HCT116 (cell line): ENCODE results near the gene PCSK6. TPM values are rescaled to one million over a fixed set of nuclear protein-coding genes. Genes with fewer than 3 reads are reported as not detected.

Source experiments
- ATAC-seq: fragments of 200-7000 bp; cut with Tn5 transposase; 2 replicates; pipeline ENCODE4 v1.9.1; 2020; ENCODE audit warnings: mild to moderate bottlenecking, moderate library complexity
- BruUV-seq: library from RNA; stranded (reverse); fragments of 400-500 nt; replicated peaks from 2 replicates; lab custom pipeline; 2021; lab: Mats Ljungman, UMichigan
- CTCF ChIA-PET: fragments of 300-600 bp; sonication (Branson Sonifier 250); formaldehyde crosslinking; loops from one replicate; lab custom pipeline; 2021; ENCODE audit warnings: antibody characterized with exemption; lab: Charles Lee
- POLR2A ChIA-PET: fragments of 300-600, 350-600 bp; sonication (Branson Sonifier 250); formaldehyde crosslinking; loops from one replicate; lab custom pipeline; 2021; ENCODE audit warnings: antibody characterized with exemption; lab: Charles Lee
- RAD21 ChIA-PET, 2 experiments: fragments of 300-600 bp; sonication (Branson Sonifier 250); formaldehyde crosslinking; loops; one replicate each; lab custom pipeline; 2023; ENCODE audit warnings: low total read pairs in 2 of 2; ENCODE audit not compliant: uncharacterized antibody in 2 of 2, unreplicated experiment in 2 of 2, low non-redundant PET in 1 of 2; lab: Charles Lee
- DNase-seq: peaks from one replicate; pipeline ENCODE4 v3.0.0-alpha.2; 2010; ENCODE audit warnings: low read depth, low spot score
- H2AFZ ChIP-seq: fragments of 200-600 bp; shearing (Covaris generic), sonication (generic); 2 replicates; pipeline ENCODE4 v1.6.1; 2017; ENCODE audit warnings: low read depth, mixed run types, mixed read lengths, antibody characterized with exemption, low read length; ENCODE audit not compliant: poor library complexity, severe bottlenecking
- H3K27ac ChIP-seq: 2 replicates; pipeline ENCODE4 v1.5.1; 2012; ENCODE audit warnings: low read depth, low read length
- H3K27me3 ChIP-seq: fragments of 200-600 bp; sonication (generic); 2 replicates; pipeline ENCODE4 v1.6.1; 2016; ENCODE audit warnings: mixed run types, low read length, mixed read lengths; ENCODE audit not compliant: insufficient read depth
- H3K36me3 ChIP-seq, 2 experiments: fragments of 200-500 bp in 1 of 2; fragments of 200-600 bp in 1 of 2; sonication (Bioruptor generic) in 1 of 2; sonication (generic) in 1 of 2; 2 replicates each; pipeline versions ENCODE4 v1.5.1 to v1.6.1; 2014 to 2016; ENCODE audit warnings: low read length in 2 of 2, inconsistent platforms in 1 of 2, mixed read lengths in 1 of 2, mixed run types in 1 of 2; ENCODE audit not compliant: insufficient read depth in 2 of 2, control insufficient read depth in 1 of 2
- H3K4me1 ChIP-seq, 2 experiments: fragments of 200-600 bp in 1 of 2; sonication (generic) in 1 of 2; 2 replicates each; pipeline versions ENCODE4 v1.5.1 to v1.6.1; 2012 to 2017; ENCODE audit warnings: low read length in 2 of 2, inconsistent platforms in 1 of 2, mild to moderate bottlenecking in 1 of 2, mixed read lengths in 1 of 2, mixed run types in 1 of 2, moderate library complexity in 1 of 2; ENCODE audit not compliant: insufficient read depth in 2 of 2, control insufficient read depth in 1 of 2
- H3K4me2 ChIP-seq: fragments of 200-600 bp; sonication (generic); 2 replicates; pipeline ENCODE4 v1.6.1; 2017; ENCODE audit warnings: mixed run types, low read length, mixed read lengths
- H3K4me3 ChIP-seq, 2 experiments: fragments of 200-600 bp in 1 of 2; sonication (generic) in 1 of 2; replicated peaks in 1 of 2; 2 replicates each; pipeline ENCODE4 v1.5.1; 2011 to 2016; ENCODE audit warnings: low read length in 2 of 2, control low read depth in 1 of 2, low read depth in 1 of 2, mild to moderate bottlenecking in 1 of 2, mixed read lengths in 1 of 2, mixed run types in 1 of 2
- H3K79me2 ChIP-seq: fragments of 200-600 bp; sonication (generic); 2 replicates; pipeline ENCODE4 v1.6.1; 2017; ENCODE audit warnings: mild to moderate bottlenecking, mixed run types, low read length, moderate library complexity, mixed read lengths; ENCODE audit not compliant: insufficient read depth
- H3K9ac ChIP-seq: fragments of 200-600 bp; sonication (generic); 2 replicates; pipeline ENCODE4 v1.6.1; 2016; ENCODE audit warnings: low read length, mixed read lengths
- H3K9me2 ChIP-seq: fragments of 200-600 bp; sonication (generic), shearing (Covaris generic); 2 replicates; pipeline ENCODE4 v1.6.1; 2017; ENCODE audit warnings: mixed run types, mild to moderate bottlenecking, moderate library complexity; ENCODE audit not compliant: insufficient read depth
- H3K9me3 ChIP-seq, 2 experiments: fragments of 200-500 bp in 1 of 2; fragments of 200-600 bp in 1 of 2; sonication (Bioruptor generic) in 1 of 2; sonication (generic) in 1 of 2; 2 replicates each; pipeline ENCODE4 v1.6.1; 2014 to 2017; ENCODE audit warnings: low read length in 2 of 2, mixed read lengths in 2 of 2, inconsistent platforms in 1 of 2, low read depth in 1 of 2, mild to moderate bottlenecking in 1 of 2, mixed run types in 1 of 2, moderate library complexity in 1 of 2; ENCODE audit not compliant: control insufficient read depth in 1 of 2, insufficient read depth in 1 of 2
- H4K20me1 ChIP-seq: fragments of 200-600 bp; sonication (generic), shearing (Covaris generic); 2 replicates; pipeline ENCODE4 v1.6.1; 2017; ENCODE audit warnings: mixed run types, mild to moderate bottlenecking, moderate library complexity; ENCODE audit not compliant: insufficient read depth
- CBX3 ChIP-seq: IDR thresholded peaks from 2 replicates; pipeline ENCODE4 v1.6.1; 2012; ENCODE audit warnings: low read depth
- CEBPB ChIP-seq: IDR thresholded peaks from 2 replicates; pipeline ENCODE4 v1.6.1; 2012; ENCODE audit warnings: low read depth
- EGR1 ChIP-seq: IDR thresholded peaks from 2 replicates; pipeline ENCODE4 v1.6.1; 2012; ENCODE audit warnings: low read depth
- EZH2 ChIP-seq: fragments of 200-600 bp; sonication (generic); IDR thresholded peaks from 2 replicates; pipeline ENCODE4 v1.6.1; 2017; ENCODE audit warnings: antibody characterized with exemption, mixed run types
- EZH2phosphoT487 ChIP-seq: fragments of 200-600 bp; IDR thresholded peaks from 2 replicates; pipeline ENCODE4 v1.6.1; 2018; ENCODE audit warnings: antibody characterized with exemption, borderline replicate concordance
- JUND ChIP-seq: IDR thresholded peaks from 2 replicates; pipeline ENCODE4 v1.6.1; 2012
- POLR2A ChIP-seq: IDR thresholded peaks from 2 replicates; pipeline ENCODE4 v1.7.0; 2011; ENCODE audit warnings: borderline replicate concordance; ENCODE audit not compliant: insufficient read depth, insufficient read length; ENCODE audit errors: extremely low read depth
- RAD21 ChIP-seq: IDR thresholded peaks from 2 replicates; pipeline ENCODE4 v1.6.1; 2012; ENCODE audit warnings: low read depth, mild to moderate bottlenecking
- SIN3A ChIP-seq: IDR thresholded peaks from 2 replicates; pipeline ENCODE4 v1.6.1; 2012; ENCODE audit warnings: low read depth
- SP1 ChIP-seq: IDR thresholded peaks from 2 replicates; pipeline ENCODE4 v1.6.1; 2012; ENCODE audit warnings: low read depth
- SRF ChIP-seq: IDR thresholded peaks from 2 replicates; pipeline ENCODE4 v1.6.1; 2012; ENCODE audit warnings: low read depth
- YY1 ChIP-seq: IDR thresholded peaks from 2 replicates; pipeline ENCODE4 v1.6.1; 2011; ENCODE audit warnings: low read length, low read depth, moderate library complexity, mild to moderate bottlenecking; ENCODE audit not compliant: insufficient replicate concordance; ENCODE audit errors: extremely low read depth
- intact Hi-C: fragments of 100-400 bp; cut with micrococcal nuclease; formaldehyde crosslinking; loops from 2 replicates; pipeline ENCODE4 v1.10.0; 2022
- total RNA-seq: library from RNA; stranded (reverse); gene quantifications from one replicate; pipeline ENCODE4 v1.2.1, GENCODE V29; 2021; ENCODE audit not compliant: unreplicated experiment
- TF ChIP-seq, protein P1 (sequence below): IDR thresholded peaks from 2 replicates; pipeline ENCODE4 v1.6.1; 2012
- TF ChIP-seq, protein P2 (sequence below): IDR thresholded peaks from 2 replicates; pipeline ENCODE4 v1.6.1; 2012; ENCODE audit warnings: low read depth
- TF ChIP-seq, protein P3 (sequence below): IDR thresholded peaks from 2 replicates; pipeline ENCODE4 v1.6.1; 2012
- TF ChIP-seq, protein P4 (sequence below), 3 experiments: fragments of 200-600 bp in 1 of 3; sonication (generic) in 1 of 3; IDR thresholded peaks in 2 of 3; conservative IDR thresholded peaks in 1 of 3; 2 replicates each; pipeline ENCODE4 v1.5.1; 2012 to 2017; ENCODE audit warnings: low read depth in 2 of 3, low read length in 2 of 3, antibody characterized with exemption in 1 of 3, borderline replicate concordance in 1 of 3, control low read depth in 1 of 3, mild to moderate bottlenecking in 1 of 3, mixed read lengths in 1 of 3, mixed run types in 1 of 3, moderate library complexity in 1 of 3; ENCODE audit not compliant: insufficient read depth in 1 of 3

Gene PCSK6
- total RNA-seq, 1 experiment from 2014 or later: 13.5 TPM

DNA sequence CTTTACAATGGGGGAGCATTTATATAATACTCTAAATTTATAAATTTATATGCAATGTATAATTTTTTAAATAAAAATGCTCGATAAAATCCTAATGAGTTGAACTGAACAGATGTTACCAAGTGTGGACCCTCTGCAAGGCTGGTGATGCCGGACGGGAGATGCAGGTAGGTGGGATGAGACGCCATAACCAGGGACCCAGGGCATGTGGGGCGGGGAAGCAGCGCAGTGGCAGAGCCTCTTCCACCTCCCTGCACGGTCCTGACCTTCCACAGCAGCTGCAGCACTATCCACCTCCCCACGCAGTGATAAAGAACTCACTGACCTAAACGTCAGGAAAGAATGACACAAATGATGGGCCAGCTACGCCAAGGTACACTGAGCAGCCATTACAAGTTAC lies 12.8 kb downstream of the PCSK6 start:
- no peaks in the 10 kb centered on the region for H4K20me1 ChIP-seq
- DNase-seq: no peak
- no peak overlapping the region for H3K9ac ChIP-seq
- BruUV-seq: no TSS peak
- H3K36me3 ChIP-seq: no peaks in the 10 kb centered on the region
- no peaks in the 10 kb centered on the region for H3K9me3 ChIP-seq
- H2AFZ ChIP-seq: no peak overlapping the region
- TF ChIP-seq SIN3A (no peak), CBX3 (no peak), RAD21 (no peak), JUND (no peak), CEBPB (no peak), SRF (no peak), EZH2phosphoT487 (no peak), EZH2 (no peak), EGR1 (no peak), YY1 (no peak), POLR2A (no peak), SP1 (no peak)
- TF ChIP-seq, protein P1, sequence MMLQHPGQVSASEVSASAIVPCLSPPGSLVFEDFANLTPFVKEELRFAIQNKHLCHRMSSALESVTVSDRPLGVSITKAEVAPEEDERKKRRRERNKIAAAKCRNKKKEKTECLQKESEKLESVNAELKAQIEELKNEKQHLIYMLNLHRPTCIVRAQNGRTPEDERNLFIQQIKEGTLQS: no peak
- TF ChIP-seq, protein P2, sequence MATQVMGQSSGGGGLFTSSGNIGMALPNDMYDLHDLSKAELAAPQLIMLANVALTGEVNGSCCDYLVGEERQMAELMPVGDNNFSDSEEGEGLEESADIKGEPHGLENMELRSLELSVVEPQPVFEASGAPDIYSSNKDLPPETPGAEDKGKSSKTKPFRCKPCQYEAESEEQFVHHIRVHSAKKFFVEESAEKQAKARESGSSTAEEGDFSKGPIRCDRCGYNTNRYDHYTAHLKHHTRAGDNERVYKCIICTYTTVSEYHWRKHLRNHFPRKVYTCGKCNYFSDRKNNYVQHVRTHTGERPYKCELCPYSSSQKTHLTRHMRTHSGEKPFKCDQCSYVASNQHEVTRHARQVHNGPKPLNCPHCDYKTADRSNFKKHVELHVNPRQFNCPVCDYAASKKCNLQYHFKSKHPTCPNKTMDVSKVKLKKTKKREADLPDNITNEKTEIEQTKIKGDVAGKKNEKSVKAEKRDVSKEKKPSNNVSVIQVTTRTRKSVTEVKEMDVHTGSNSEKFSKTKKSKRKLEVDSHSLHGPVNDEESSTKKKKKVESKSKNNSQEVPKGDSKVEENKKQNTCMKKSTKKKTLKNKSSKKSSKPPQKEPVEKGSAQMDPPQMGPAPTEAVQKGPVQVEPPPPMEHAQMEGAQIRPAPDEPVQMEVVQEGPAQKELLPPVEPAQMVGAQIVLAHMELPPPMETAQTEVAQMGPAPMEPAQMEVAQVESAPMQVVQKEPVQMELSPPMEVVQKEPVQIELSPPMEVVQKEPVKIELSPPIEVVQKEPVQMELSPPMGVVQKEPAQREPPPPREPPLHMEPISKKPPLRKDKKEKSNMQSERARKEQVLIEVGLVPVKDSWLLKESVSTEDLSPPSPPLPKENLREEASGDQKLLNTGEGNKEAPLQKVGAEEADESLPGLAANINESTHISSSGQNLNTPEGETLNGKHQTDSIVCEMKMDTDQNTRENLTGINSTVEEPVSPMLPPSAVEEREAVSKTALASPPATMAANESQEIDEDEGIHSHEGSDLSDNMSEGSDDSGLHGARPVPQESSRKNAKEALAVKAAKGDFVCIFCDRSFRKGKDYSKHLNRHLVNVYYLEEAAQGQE: no peak
- TF ChIP-seq, protein P3, sequence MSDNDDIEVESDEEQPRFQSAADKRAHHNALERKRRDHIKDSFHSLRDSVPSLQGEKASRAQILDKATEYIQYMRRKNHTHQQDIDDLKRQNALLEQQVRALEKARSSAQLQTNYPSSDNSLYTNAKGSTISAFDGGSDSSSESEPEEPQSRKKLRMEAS: no peak
- TF ChIP-seq, protein P4, sequence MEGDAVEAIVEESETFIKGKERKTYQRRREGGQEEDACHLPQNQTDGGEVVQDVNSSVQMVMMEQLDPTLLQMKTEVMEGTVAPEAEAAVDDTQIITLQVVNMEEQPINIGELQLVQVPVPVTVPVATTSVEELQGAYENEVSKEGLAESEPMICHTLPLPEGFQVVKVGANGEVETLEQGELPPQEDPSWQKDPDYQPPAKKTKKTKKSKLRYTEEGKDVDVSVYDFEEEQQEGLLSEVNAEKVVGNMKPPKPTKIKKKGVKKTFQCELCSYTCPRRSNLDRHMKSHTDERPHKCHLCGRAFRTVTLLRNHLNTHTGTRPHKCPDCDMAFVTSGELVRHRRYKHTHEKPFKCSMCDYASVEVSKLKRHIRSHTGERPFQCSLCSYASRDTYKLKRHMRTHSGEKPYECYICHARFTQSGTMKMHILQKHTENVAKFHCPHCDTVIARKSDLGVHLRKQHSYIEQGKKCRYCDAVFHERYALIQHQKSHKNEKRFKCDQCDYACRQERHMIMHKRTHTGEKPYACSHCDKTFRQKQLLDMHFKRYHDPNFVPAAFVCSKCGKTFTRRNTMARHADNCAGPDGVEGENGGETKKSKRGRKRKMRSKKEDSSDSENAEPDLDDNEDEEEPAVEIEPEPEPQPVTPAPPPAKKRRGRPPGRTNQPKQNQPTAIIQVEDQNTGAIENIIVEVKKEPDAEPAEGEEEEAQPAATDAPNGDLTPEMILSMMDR (IDR thresholded peaks at IDR 0.05 in 2 of 3, conservative IDR thresholded peaks at IDR 0.05 in 1 of 3; ENCODE audit: borderline replicate concordance in 1 of 3, insufficient read depth in 1 of 3, low read depth in 2 of 3, low read length in 2 of 3): no peak
- ATAC-seq: no peak
- no peaks in the 10 kb centered on the region for H3K27me3 ChIP-seq
- H3K27ac ChIP-seq: no peak overlapping the region
- H3K4me2 ChIP-seq: no peak overlapping the region
- ChIA-PET POLR2A (no interaction called here), RAD21 (no interaction called here), CTCF (no interaction called here)
- H3K4me3 ChIP-seq: no peak overlapping the region
- peaks cover 6% of the 10 kb centered on the region for H3K79me2 ChIP-seq
- no peaks in the 10 kb centered on the region for H3K9me2 ChIP-seq
- no peaks in the 10 kb centered on the region for H3K4me1 ChIP-seq
- intact Hi-C loops: no loop called here
